GM21737 (cell line): ENCODE results near the gene STK4.

ENCODE experiments used
- ATAC-seq: cut with Tn5 transposase; IDR thresholded peaks from one replicate; pipeline ENCODE4 v1.9.1; 2021; ENCODE audit warnings: mild to moderate bottlenecking, moderate library complexity; ENCODE audit not compliant: unreplicated experiment

STK4 gene

DNA sequence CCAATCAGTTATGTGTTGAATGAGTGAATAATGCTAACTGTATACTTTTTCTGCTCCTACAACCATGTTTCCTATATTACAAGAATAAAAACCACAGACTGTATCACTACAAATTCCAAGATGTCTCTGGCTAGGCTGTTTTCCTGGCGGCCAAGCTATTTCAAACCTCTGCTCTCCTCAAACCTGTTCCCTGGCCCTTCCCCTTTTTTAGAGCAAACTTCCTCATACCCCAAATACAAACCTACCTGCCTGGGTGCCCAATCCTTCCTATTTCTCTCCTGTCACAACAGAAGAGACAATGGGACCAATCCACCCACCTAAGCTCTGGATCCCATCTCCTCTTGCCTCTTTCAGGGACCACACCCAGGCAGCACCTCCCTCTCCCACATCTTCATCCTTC is 13.6 kb upstream of the STK4 start:
- no peak for ATAC-seq

DNA sequence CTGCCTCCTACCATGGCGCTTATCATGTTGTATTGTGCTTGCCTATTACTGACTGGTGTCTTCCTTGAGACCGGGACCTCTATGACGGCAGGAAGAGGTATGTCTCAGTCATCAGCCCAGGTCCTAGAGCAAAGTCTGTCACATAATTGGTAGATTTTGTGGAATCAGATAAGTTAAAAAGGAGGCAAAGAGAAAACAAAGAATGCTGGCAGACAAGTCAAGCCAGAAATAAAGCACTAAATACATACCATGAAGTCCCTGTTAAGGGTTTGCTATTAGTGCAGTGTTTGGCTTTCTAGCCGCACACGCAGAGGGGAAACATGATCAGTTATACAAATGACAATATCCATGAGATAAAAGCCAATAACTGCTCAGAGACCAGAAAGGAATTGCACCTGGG is 12.1 kb upstream of the STK4 start:
- ATAC-seq, result no peak

DNA sequence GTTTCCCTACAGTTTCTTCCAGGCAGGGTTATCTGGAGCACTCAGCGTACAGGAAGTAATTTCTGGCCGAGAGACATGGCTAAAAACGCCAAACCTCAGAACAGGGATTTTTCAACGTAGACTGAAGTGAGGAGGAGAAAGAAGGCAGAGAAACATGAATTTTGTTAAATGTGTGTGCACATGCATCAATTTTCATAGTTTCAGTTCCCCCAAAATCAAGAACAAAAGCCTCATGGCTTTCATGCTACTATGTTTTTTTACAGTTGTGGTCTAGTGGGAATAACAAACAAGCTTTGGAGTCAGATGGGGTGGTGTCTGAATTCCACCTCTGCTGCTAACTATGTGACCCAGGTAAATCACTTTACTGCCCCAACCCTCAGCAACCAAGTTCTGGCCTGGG is 11.0 kb upstream of the STK4 start:
- no peak for ATAC-seq

DNA sequence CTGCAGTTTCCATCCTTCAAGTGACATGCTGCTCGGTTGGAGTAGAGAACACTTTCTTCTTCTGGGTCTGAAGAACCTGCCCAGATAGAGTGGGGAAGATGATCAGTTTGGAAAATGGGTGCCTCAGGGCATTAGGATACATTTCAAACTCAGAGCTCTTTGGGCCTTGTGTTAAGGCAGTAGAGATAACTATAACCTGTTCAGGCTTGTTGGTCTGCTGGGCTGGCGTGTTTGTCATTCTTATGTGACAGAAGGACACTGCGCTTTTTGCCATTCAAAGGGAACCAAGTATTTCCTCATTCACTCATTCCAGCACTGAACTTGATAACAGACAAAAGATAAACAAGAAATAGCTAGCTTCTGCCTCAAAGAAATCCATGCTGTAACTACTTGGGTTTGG is 9.9 kb upstream of the STK4 start:
- no peak for ATAC-seq

DNA sequence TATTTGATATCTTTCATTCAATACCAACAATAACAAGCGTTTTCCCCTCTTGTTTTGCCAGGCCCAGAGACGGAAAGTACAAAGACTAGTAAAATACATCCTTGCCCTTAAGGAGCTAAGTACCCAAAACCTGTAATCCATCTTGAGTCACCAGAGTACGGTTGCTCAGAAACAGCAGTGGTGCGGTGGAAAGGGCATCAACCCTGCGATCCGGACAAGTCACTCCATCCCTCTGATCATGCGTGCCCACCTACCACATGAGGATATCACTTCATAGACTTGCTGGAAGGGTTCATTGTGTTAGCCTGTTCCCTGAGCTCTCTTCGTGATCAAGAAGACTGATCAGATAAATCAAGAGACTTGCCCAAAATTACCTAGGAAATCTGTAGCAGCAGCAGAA is 8.0 kb upstream of the STK4 start:
- no peak for ATAC-seq

DNA sequence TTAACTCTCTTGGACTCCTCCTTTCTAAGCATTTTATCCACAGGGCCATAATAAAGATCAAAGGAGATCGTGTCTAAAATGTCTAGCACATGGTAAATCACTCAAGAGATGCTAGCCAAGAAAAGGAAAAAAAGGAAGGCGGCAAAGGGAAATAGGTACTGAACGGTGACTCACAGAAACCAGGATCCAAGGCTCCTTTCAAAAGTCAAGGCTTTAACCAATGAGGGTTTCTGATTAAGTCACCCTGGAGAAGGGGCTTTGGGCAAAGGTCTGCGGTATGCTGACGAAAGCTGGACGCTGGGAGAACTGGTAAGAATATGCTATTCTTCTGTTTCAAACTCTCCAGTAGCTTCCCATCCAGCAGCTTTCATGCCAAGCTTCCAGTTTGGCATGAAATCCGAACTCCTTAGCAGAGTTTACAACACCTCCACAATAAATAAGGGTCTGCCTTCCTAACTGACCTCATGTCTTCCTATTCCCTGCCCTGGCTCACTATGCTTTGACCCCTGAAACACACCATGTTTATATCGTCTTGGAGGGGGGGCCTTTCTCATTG is 7.2 kb upstream of the STK4 start:
- no peak for ATAC-seq

DNA sequence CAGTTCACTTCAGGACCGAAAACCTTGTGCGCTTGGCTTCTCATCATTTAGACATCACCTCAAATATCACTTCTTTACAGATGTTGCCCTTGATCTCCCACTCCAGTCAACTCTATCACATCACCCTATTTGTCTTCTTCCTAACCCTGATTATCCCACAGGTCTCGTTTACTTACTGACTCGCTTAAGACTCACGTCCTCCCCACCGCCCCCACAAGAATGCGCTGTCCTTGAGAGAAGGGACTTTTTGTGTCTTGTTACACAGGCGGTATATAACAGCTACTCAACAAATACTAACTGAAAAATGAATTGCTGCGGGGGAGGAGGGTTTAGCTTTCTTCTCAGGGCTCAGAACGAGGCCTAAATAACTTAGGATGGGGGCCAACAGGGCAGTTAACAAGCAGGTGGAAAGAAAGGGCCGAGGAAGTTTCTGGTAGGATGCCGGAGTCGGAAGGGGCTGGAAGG is 6.6 kb upstream of the STK4 start:
- ATAC-seq, result peak; percentile 20

DNA sequence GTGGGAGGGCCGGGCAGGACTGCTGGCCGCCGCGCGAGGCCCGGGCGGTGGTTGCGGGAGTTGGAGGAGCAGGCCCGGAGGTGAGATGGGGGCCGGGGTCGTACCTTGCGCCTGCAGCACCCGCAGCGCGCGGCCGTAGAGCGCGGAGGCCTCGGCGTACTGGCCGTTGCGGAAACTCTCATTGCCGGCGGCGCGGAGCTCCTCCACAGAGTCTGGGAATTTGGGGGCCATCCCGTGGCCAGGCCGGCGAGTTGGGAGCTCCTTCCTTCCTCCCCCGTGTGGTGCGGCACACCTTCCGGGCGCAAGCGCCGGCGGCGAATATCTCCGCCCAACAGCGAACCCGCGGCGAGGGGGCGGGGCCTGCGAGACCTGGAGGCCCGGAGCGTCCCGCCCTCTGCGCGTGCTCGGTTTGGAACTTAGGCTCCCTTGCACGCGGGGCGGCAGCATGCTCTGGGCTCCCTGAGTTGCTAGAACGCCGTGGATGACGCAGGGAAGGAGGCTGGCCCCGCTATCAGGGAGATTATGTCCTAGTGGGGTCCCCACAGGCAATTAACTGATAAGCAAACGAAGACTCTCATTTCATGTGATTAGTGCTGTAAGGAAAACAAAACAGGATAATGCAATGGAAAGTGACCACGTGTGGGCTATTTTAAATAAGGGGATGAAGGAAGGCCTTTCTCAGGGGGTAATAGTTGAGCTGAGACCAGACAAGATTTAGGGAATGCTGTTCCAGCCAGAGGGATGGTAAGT is 6.0 kb upstream of the STK4 start, which contains the start of gene TOMM34:
Gene TOMM34 (minus strand): TSS at position 295 of the 750 bp plus-strand sequence. CDS start 64 bp downstream, at position 231.
- ATAC-seq, result peak; percentile 73

DNA sequence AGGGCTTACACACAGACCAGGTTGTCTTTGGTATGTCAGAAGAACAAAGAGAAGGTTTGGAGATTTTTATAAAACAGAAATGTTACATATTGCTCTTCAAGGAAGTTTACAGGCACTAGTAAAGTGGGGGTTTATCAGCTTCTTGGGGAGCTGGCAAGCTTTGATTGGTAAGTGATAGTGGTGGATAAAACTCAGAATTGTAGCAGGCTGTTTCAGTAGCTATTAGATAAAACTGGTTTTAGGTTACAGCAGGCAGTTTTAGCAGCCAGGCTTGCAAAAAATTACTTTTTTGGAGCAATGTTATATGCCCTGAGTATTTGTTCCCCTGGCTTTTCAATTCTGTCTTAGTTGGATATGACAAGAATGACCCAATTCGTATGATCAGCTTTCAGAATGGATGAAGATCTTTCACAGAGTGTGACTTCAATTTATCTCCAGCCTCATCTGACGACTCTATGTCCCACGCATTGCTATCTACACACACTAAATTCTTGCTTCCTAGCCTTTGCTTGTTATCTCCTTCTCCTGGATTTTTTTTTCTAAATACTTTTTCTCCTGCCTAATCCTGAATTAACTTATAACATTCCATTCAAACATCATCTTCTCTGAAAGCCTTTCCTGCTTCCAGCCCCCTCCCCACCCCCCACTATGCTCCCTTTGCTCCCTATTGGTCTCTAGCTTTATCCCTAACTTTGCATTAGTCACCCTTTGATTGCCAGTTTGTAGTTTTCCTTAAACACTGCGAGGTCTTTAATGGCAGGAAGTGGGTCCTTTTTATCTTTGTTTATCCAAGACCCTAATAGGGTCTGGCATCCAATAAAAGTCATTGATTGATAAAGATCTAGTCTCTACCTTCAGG is 5.1 kb upstream of the STK4 start:
- no peak for ATAC-seq

DNA sequence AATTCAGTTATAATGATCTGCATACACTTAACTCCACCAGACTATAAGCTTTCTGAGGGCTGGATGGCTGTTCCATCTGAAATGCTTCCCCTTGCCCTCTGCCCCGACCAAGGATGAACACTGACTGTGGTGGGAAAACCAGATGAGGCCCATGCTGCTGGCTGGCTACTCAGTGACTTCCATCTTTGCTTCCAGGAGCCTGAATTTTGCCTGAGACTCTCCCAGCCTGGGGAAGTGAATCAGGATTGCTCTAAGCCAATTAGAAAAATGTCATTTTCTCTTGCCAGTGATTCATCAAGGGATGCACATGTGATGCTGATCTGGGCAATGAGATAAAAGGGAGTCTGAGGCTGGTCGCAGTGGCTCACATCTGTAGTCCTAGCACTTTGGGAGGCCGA is 4.4 kb upstream of the STK4 start:
- ATAC-seq, result no peak

DNA sequence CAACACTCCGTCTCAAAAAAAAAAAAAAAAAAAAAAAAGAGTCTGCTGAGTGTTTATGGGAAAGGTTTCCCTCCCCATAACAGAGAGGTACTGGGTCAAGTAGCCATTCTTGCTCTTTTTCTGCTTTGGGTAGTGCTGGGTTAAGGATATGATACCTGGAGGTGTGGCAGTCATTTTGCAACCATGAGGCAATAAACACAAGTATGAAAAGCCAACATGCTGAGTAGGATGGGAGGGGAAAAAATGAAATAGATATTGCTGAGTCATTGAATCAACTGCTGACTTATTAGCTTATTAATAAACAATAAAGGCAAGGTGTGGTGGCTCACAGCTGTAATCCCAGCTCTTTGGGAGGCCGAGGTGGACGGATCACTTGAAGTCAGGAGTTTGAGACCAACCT is 3.8 kb upstream of the STK4 start:
- no peak for ATAC-seq

DNA sequence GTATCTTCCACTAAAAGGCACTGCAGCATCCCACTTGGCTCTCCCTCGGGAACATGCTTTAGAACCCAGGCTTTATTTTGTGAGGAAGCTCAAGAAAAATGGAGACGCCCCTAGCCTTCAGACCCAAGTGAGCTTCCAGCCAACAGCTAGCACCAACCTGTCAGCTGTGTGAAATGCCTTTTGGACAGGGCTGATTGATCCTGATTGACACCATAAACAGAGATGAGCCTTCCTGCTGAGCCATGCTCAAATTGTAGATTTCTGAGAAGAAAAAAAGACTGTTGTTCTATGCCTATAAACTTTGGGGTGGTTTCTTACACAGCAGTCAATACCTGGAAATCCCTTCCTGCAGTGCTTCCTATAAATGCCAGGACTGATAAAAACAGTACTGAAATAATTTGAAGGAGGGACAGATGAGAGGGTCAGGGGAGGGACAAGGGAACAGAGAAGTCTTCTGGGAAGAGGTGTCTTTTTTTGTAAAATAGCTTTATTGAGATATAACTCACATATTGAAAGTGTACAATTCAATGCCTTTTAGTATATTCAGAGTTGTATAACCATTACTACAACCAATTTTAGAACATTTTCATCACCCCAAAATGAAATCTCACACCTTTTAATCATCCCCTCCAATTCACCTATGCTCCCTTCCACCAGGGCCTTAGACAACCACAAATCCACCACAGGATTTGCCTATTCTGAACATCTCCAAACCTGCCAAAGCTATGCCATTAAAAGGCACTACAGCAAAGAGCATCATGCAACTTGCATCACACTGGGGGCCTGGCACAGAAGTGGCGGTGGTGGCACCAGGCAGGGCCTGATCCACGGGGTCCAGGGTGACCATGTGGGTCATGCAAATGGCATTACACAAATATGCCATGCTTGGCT is 2.7 kb upstream of the STK4 start:
- ATAC-seq, result no peak

DNA sequence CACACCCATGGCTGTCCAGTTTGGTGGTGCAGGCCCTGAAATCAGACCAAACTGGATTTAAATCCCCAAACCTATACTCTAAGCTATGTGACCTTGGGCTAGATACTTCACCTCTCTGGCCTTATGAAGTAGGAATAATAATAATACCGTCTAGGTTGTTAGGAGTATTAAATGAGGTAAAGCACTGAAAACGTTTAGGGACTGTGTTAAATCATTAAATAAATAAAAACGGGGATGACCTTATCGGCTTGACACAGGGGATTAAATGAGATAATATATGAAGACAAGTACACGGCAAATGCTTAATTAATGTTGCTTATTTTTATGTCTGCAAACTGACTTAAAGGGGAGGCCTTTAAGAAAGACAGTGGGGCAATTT is 672 bp upstream of the STK4 start:
- ATAC-seq, result no peak

DNA sequence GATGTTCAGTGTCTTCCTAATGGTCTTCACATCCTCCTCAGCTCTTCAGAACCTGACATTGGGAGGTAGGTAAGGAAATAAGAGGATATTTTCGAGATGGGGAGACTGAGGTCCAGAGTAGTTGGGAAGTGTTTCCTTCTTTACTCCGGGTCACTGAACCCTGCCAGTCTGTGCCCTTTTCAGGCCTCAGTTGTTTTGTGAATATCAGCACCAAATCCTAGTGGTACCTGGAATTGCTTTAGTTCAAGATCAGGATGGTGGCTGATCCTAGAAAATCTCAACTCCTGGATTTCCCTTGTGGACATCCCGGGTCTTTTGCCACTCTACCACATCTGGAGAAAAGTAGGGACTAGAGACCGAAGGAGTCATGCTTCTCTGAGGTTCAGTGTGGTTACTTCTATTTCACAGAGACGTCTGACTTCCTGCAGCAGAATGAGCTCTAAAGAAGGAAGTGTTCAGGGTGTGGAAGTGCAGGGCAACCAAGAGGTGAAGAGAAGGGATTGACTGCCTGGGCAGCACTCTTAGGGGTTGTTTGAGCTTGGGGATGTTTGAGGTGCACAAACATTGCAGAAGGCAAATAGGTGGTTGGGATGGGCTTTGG is 995 bp downstream of the STK4 start:
- ATAC-seq, result no peak

DNA sequence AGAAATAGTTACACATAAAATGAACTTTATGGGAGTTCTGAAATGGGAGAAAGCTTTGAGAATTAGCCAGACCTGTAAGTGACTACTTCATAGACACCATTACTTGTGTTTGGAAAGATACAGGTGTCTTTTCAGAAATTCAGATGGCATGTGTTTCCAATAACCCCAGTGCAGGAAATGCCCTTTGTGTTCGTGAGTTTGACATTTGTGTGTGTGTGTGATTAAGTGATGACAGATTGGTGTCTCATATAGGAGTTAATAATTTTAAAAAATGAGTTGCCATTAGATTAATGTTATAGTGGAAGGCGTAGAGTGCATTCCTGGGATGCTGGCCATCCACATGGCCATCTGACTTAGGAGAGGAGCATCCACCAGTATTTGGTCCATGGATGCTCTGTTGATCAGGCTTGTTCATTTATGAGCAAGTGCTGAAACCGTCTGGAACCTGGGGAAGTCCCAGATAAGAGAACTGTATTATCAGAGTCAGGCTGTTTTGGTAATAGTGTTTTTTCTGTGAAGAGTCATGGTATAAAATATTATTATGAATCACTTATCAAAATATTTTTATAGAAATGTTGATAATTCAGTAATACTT is 3.1 kb downstream of the STK4 start:
- ATAC-seq, result no peak

DNA sequence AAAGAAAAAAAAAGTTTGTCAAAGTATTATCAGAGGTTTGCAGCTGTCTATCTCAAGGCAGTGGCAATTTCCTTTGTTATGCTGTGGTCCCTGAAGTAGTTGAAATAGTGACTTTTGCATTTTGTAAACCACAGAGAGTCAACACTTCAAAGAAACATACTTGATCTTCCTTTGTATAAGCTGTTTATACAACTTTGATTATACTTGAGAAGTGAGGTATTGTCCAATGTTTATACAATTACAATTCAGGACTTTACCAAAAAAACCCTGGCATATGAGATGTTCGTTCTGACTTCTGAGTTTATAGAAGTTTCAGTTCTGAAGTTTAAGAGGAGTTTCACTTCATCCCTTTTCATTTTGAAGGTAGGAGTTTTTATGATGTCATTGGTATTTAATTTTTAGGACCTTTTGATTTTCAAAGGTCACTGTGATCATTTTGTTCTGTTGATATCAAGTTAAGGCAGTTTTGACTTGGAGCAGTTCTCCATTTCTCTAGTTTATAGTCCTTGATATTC is 4.0 kb downstream of the STK4 start:
- no peak for ATAC-seq

DNA sequence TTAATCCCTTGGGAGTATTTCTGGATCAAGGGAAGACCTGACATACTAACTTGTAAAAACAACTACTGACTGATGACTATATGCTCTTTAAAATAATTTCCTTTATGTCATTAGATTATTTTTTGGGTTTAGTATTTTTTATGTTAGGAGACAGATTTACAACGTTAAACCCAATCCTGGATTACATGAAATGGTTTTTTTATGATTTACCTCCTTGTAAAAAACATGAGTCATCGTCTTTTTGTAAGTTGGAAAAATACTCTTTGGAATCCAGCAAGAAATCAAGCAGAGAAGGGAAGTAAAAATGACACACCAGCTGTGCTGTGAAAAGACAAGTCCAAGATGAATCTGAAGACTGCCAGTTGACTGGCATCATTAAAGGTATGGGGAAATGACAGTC is 6.7 kb downstream of the STK4 start:
- no peak for ATAC-seq

DNA sequence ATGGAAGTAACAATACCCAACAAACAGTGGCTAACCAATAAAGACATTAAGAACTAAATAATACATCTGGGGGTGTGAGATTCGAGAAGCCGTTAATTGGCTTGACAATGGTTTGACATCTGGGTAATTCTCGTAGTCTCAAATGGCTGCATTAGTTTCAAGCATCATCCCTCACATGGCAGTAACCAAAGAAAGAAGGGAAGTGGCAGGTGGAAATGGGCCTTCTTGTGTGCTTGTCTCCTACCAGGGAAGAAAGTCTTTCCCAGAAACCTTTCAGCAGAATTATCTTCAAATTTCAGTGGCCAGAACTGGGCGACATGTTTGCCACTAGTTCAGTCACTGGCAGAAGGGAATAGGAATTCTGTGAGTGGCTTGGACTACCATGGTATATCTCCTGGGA is 10.4 kb downstream of the STK4 start:
- ATAC-seq, result no peak

DNA sequence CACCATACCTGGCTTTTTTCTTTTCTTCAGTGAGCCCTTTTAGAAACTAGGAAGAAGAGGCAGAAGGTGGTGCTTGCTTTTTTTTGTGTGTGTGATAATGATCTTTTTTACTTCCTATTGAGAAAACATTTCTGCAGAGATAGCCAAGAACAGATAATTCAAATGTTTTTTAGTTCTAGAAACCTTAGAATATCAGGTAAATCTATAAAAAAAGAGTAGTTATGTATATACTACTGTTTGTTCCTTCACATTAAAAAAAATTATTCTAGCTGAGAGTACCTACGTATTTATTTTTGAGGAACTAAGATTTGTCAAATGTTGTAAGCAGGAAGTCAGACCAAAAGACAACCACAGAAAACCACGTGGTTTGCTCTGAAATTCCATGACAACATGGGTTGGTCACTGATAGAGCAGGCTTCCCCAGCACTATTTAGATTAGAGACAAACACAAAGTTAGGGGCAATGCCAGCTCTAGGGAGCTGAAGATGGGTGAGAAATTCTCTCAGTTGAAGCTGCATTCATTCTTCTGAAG is 12.8 kb downstream of the STK4 start:
- ATAC-seq, result peak; percentile 73
